ENCODE results near the gene RASGRP1. TPM values are rescaled to one million over a fixed set of nuclear protein-coding genes. Genes with fewer than 3 reads are reported as not detected.

RASGRP1 gene
- total and polyA plus RNA-seq, 2 donors (not counting 1 experiment from before 2014, with no cell fraction given) = 17.7 to 24.7 TPM

- Histone ChIP-seq H4K20me1 (ENCODE audit: control insufficient read depth, insufficient read depth, low read length, poor library complexity, severe bottlenecking) (peaks cover 19% of the 10 kb centered on the region), H3K4me2 (replicated peaks; ENCODE audit: low read depth, low read length, poor library complexity, severe bottlenecking) (peak overlapping the region; percentile 75), H2AFZ (ENCODE audit: insufficient read depth, low read depth, low read length, poor library complexity, severe bottlenecking) (peak overlapping the region; percentile 88), H3K79me2 (ENCODE audit: control insufficient read depth, insufficient read depth, low read length) (peaks cover 51% of the 10 kb centered on the region), H3K9ac (ENCODE audit: low read length) (peak overlapping the region; percentile 95), H3K4me3 (ENCODE audit: control extremely low read depth in 1 of 5, extremely low read depth in 1 of 5, insufficient read depth in 1 of 5, low read depth in 2 of 5, low read length in 4 of 5) (peak overlapping the region; percentile 69 to 94 (median 86)), H3K9me3 (ENCODE audit: control extremely low read depth in 1 of 3, control insufficient read depth in 2 of 3, insufficient read depth in 1 of 3, low read length in 2 of 3) (peaks cover 0 to 1% (median 0%) of the 10 kb centered on the region in 3 donors), H3K4me1 (ENCODE audit: control insufficient read depth in 2 of 2, insufficient read depth in 2 of 2, low read length in 2 of 2) (peaks cover 9% of the 10 kb centered on the region in 2 donors), H3K27me3 (replicated peaks in 1 of 4; ENCODE audit: control extremely low read depth in 1 of 4, control insufficient read depth in 3 of 4, insufficient read depth in 4 of 4, low read length in 3 of 4) (no peaks in the 10 kb centered on the region), H3K36me3 (replicated peaks in 1 of 2; ENCODE audit: control extremely low read depth in 1 of 2, control insufficient read depth in 1 of 2, extremely low read depth in 1 of 2, insufficient read depth in 2 of 2, low read length in 1 of 2) (no peaks in the 10 kb centered on the region), H3K27ac (ENCODE audit: low read length in 2 of 2) (peak overlapping the region; percentile 87 to 89)
- POLR2A ChIA-PET = interaction anchor here (1.0 to 1.1 kb wide), 2 partner anchors 109 to 228 kb away, joined by 3 to 4 read pairs; no protein-coding TSS in a partner anchor
- intact Hi-C loops (cut with micrococcal nuclease) = loop anchor here (1.0 to 5.0 kb wide), 4 partner anchors 20 to 216 kb away; partner anchors contain the start of genes RASGRP1 and SPRED1
- peaks cover 10% of the 10 kb centered on the region for H3K27me3 Mint-ChIP-seq
- H3K4me3 Mint-ChIP-seq = peak overlapping the region; percentile 99
- ATAC-seq (ENCODE audit: low read depth) = no peak
- CTCF ChIA-PET = interaction anchor here (0.8 to 3.7 kb wide), 13 partner anchors 10 to 252 kb away, joined by 3 to 50 read pairs (median 5); partner anchors contain the start of gene RASGRP1
- no peak for TF ChIP-seq EZH2 (IDR thresholded peaks at IDR 0.05; ENCODE audit: borderline replicate concordance, insufficient read depth, low read depth, low read length, poor library complexity, severe bottlenecking)
- TF ChIP-seq CTCF (IDR thresholded peaks at IDR 0.05) = no peak
- H3K4me1 Mint-ChIP-seq = peaks cover 28% of the 10 kb centered on the region
- no peak for DNase-seq
- peak overlapping the region; percentile 97 for H3K27ac Mint-ChIP-seq
- WGBS (ENCODE audit: insufficient coverage) = 0% methylated on average over 1 of the region's 12 CpGs
- H3K9me3 Mint-ChIP-seq (ENCODE audit: insufficient read depth) = no peaks in the 10 kb centered on the region
Observed at GRCh38 chr15:38454696-38455090, 109.9 kb downstream of the RASGRP1 start.

Data from B cell (primary cell).